OCI-LY1 (cell line): Measurements from ENCODE around the gene TMED10.

Source experiments
- H2AFZ ChIP-seq: fragments of 200-600 bp; sonication (generic), shearing (Covaris generic); 2 replicates; pipeline ENCODE4 v1.6.0; 2014; ENCODE audit warnings: antibody characterized with exemption, mild to moderate bottlenecking, low read length
- H3F3A ChIP-seq: fragments of 200-600 bp; sonication (generic), shearing (Covaris generic); 2 replicates; pipeline ENCODE4 v1.6.0; 2014; ENCODE audit warnings: mild to moderate bottlenecking, antibody characterized with exemption, low read length, moderate library complexity; ENCODE audit not compliant: insufficient read depth
- H3K27ac ChIP-seq: fragments of 200-600 bp; sonication (generic); 2 replicates; pipeline ENCODE4 v1.5.1; 2014; ENCODE audit warnings: low read length, mixed run types, mild to moderate bottlenecking, low read depth; ENCODE audit not compliant: poor library complexity, severe bottlenecking
- H3K27me3 ChIP-seq: fragments of 200-600 bp; sonication (generic); 2 replicates; pipeline ENCODE4 v1.6.0; 2014; ENCODE audit warnings: antibody characterized with exemption, mild to moderate bottlenecking, low read length, moderate library complexity; ENCODE audit not compliant: insufficient read depth
- H3K36me3 ChIP-seq: fragments of 200-600 bp; sonication (generic); 2 replicates; pipeline ENCODE4 v1.6.1; 2014; ENCODE audit warnings: mild to moderate bottlenecking, antibody characterized with exemption, low read length, moderate library complexity, mixed read lengths; ENCODE audit not compliant: insufficient read depth
- H3K4me1 ChIP-seq: fragments of 200-600 bp; sonication (generic); 2 replicates; pipeline ENCODE4 v1.5.1; 2014; ENCODE audit warnings: mild to moderate bottlenecking, low read length, moderate library complexity; ENCODE audit not compliant: insufficient read depth, severe bottlenecking
- H3K4me2 ChIP-seq: fragments of 200-600 bp; sonication (generic), shearing (Covaris generic); 2 replicates; pipeline ENCODE4 v1.6.1; 2014; ENCODE audit warnings: low read length
- H3K4me3 ChIP-seq: fragments of 200-600 bp; sonication (generic); 2 replicates; pipeline ENCODE4 v1.5.1; 2014; ENCODE audit warnings: low read length, low read depth, mild to moderate bottlenecking, mixed read lengths; ENCODE audit not compliant: poor library complexity, severe bottlenecking
- H3K79me2 ChIP-seq: fragments of 200-600 bp; shearing (Covaris generic); 2 replicates; pipeline ENCODE4 v1.6.1; 2016; ENCODE audit warnings: mixed run types, low read length, mixed read lengths; ENCODE audit not compliant: insufficient read depth
- H3K9ac ChIP-seq: fragments of 200-600 bp; sonication (generic), shearing (Covaris generic); 2 replicates; pipeline ENCODE4 v1.6.1; 2014; ENCODE audit warnings: mild to moderate bottlenecking, low read length, mixed read lengths
- H3K9me2 ChIP-seq: fragments of 200-600 bp; sonication (generic), shearing (Covaris generic); 2 replicates; pipeline ENCODE4 v1.6.1; 2014; ENCODE audit warnings: low read depth, mild to moderate bottlenecking, low read length, mixed read lengths
- H3K9me3 ChIP-seq: fragments of 200-600 bp; shearing (Covaris generic); 2 replicates; pipeline ENCODE4 v1.6.1; 2014; ENCODE audit warnings: low read length, mixed read lengths
- H4K20me1 ChIP-seq: fragments of 200-600 bp; sonication (generic), shearing (Covaris generic); 2 replicates; pipeline ENCODE4 v1.6.0; 2016; ENCODE audit warnings: mild to moderate bottlenecking, low read length; ENCODE audit not compliant: insufficient read depth
- EZH2 ChIP-seq: fragments of 200-600 bp; sonication (generic), shearing (Covaris generic); IDR thresholded peaks from 2 replicates; pipeline ENCODE4 v1.8.0; 2017; ENCODE audit warnings: borderline replicate concordance, mixed run types, mild to moderate bottlenecking, antibody characterized with exemption, low read length, moderate library complexity, mixed read lengths
- TF ChIP-seq, protein P1 (sequence below): fragments of 200-600 bp; sonication (generic), shearing (Covaris generic); IDR thresholded peaks from 2 replicates; pipeline ENCODE4 v1.5.1; 2017; ENCODE audit warnings: mild to moderate bottlenecking, antibody characterized with exemption, low read length, moderate library complexity, mixed read lengths

The TMED10 gene

DNA sequence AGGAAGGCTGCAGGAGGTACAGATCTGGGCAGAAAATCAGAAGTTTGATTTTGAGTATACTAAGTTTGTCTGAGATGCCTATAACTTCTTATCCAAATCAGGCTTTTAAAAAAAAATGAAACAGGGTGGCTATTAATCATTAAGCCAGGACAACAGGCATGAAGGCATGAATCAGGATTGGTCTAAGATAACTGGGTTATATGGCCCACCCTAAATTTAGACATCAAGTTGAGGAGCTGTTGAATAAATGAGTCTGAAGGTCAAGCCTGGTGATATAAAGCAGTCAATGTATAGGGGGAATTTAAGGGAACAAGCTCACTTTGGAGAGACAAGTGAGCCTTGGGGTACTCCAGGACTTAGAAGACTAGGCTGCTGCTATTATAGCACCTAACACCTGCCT lies 78.2 kb downstream of the TMED10 start:
- no peaks in the 10 kb centered on the region for H3K9me3 ChIP-seq
- no peaks in the 10 kb centered on the region for H3K4me1 ChIP-seq
- no peak overlapping the region for H3K4me2 ChIP-seq
- H3K9me2 ChIP-seq, result no peaks in the 10 kb centered on the region
- no peaks in the 10 kb centered on the region for H4K20me1 ChIP-seq
- peaks cover 83% of the 10 kb centered on the region for H3K36me3 ChIP-seq
- H3K4me3 ChIP-seq, result no peak overlapping the region
- no peak overlapping the region for H2AFZ ChIP-seq
- TF ChIP-seq, protein P1, sequence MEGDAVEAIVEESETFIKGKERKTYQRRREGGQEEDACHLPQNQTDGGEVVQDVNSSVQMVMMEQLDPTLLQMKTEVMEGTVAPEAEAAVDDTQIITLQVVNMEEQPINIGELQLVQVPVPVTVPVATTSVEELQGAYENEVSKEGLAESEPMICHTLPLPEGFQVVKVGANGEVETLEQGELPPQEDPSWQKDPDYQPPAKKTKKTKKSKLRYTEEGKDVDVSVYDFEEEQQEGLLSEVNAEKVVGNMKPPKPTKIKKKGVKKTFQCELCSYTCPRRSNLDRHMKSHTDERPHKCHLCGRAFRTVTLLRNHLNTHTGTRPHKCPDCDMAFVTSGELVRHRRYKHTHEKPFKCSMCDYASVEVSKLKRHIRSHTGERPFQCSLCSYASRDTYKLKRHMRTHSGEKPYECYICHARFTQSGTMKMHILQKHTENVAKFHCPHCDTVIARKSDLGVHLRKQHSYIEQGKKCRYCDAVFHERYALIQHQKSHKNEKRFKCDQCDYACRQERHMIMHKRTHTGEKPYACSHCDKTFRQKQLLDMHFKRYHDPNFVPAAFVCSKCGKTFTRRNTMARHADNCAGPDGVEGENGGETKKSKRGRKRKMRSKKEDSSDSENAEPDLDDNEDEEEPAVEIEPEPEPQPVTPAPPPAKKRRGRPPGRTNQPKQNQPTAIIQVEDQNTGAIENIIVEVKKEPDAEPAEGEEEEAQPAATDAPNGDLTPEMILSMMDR, result no peak
- TF ChIP-seq EZH2, result no peak
- no peak overlapping the region for H3K27ac ChIP-seq
- no peaks in the 10 kb centered on the region for H3F3A ChIP-seq
- no peak overlapping the region for H3K9ac ChIP-seq
- no peaks in the 10 kb centered on the region for H3K27me3 ChIP-seq
- no peaks in the 10 kb centered on the region for H3K79me2 ChIP-seq

DNA sequence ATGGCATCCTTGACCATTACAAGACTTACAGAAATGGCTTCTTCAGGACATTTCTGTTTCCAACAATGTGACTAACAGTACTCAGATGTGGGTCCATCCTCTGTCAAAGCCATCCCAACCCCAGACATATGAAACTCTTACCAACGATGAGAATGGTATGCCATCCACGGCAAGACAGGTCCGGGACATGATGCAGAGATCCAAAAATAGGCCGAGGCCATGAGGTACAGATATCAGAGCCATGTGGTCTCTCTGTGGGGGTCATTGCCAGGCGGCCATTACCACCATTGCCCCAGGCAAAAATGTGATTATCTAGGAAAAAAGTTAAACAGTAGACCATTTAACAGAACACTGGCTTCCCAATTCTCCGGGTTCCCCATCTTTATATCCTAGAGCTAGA lies 79.5 kb downstream of the TMED10 start:
- TF ChIP-seq EZH2, result no peak
- TF ChIP-seq, protein P1, result no peak

DNA sequence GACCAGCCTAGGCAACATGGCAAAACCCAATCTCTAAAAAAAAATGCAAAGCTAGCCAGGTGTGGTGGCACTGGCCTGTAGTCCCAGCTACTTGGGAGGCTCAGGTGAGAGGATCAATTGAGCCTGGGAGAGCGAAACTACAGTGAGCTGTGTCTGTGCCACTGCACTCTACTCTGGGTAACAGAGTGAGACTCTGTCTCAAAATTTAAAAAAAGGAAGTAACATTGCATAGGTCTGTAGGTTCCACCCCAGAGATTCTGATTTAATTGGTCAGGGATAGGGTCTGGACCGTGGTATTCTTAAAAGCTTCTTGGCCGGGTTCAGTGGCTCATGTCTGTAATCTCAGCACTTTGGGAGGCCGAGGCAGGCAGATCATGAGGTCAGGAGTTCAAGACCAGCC lies 80.7 kb downstream of the TMED10 start:
- Histone ChIP-seq H3K27ac (no peak overlapping the region), H2AFZ (no peak overlapping the region), H3K9me2 (no peaks in the 10 kb centered on the region), H3K9me3 (no peaks in the 10 kb centered on the region), H3K79me2 (no peaks in the 10 kb centered on the region), H3F3A (no peaks in the 10 kb centered on the region), H3K4me2 (no peak overlapping the region), H4K20me1 (no peaks in the 10 kb centered on the region), H3K4me1 (no peaks in the 10 kb centered on the region), H3K36me3 (peaks cover 79% of the 10 kb centered on the region), H3K27me3 (no peaks in the 10 kb centered on the region), H3K4me3 (no peak overlapping the region), H3K9ac (no peak overlapping the region)
- TF ChIP-seq, protein P1, result no peak
- TF ChIP-seq EZH2, result no peak

More for the DNA sequence above, 79.5 kb downstream of the TMED10 start:
- Histone ChIP-seq H3K4me1 (no peaks in the 10 kb centered on the region), H3K27me3 (no peaks in the 10 kb centered on the region), H3K4me2 (no peak overlapping the region), H3K4me3 (no peak overlapping the region), H4K20me1 (no peaks in the 10 kb centered on the region), H3K27ac (no peak overlapping the region), H3K9ac (no peak overlapping the region), H3K9me2 (no peaks in the 10 kb centered on the region), H2AFZ (no peak overlapping the region), H3F3A (no peaks in the 10 kb centered on the region), H3K9me3 (no peaks in the 10 kb centered on the region), H3K36me3 (peaks cover 79% of the 10 kb centered on the region), H3K79me2 (no peaks in the 10 kb centered on the region)
